ENCODE results near the gene CCDC28A.

GRCh38 chr6:138726757-138727097, 46.8 kb upstream of the CCDC28A start:
- TF ChIP-seq GATA2 (IDR thresholded peaks at IDR 0.05; ENCODE audit: low read depth, low read length) = no peak
- no peak for TF ChIP-seq GATA3 (IDR thresholded peaks at IDR 0.05; ENCODE audit: low read depth, low read length)

Measured in SH-SY5Y (cell line).